ENCODE results near the gene MARCHF3.
"Not testable (repeated sequence)": the region's sequence is repeated elsewhere in the genome, so short reads cannot be mapped to it uniquely, and the experiment has no call there.

- TF ChIP-seq POLR2A, CTCF (IDR thresholded peaks at IDR 0.05): not testable (repeated sequence)
These were observed 87.5 kb downstream of the MARCHF3 start for GRCh38 chr5:126942908-126943307.
